C4-2B (cell line): ENCODE measurements around the gene PDZK1.

Experiments used
- CTCF ChIP-seq: fragments of 450-650 bp; conservative IDR thresholded peaks from 2 replicates; pipeline ENCODE4 v1.5.1; 2017; ENCODE audit warnings: mild to moderate bottlenecking
- ZFX ChIP-seq: fragments of 450-650 bp; IDR thresholded peaks from 2 replicates; pipeline ENCODE4 v1.6.1; 2017

- no peak for TF ChIP-seq CTCF
- TF ChIP-seq ZFX: no peak
These were observed 10.7 kb upstream of the PDZK1 start for GRCh38 chr1:145717833-145718232.
